Activated T-cell treated with anti-CD3 and anti-CD28 coated beads, Interleukin-2, amount 50 U/mL, for 48 hours (primary cell): Measurements from ENCODE around the gene FAM193A.
"Not testable (repeated sequence)": the region's sequence is repeated elsewhere in the genome, so short reads cannot be mapped to it uniquely, and the experiment has no call there.

Source experiments
- DNase-seq, 2 experiments: peaks; one replicate each; pipeline ENCODE4 v3.0.0-alpha.2; 2020

Gene FAM193A, protein sequence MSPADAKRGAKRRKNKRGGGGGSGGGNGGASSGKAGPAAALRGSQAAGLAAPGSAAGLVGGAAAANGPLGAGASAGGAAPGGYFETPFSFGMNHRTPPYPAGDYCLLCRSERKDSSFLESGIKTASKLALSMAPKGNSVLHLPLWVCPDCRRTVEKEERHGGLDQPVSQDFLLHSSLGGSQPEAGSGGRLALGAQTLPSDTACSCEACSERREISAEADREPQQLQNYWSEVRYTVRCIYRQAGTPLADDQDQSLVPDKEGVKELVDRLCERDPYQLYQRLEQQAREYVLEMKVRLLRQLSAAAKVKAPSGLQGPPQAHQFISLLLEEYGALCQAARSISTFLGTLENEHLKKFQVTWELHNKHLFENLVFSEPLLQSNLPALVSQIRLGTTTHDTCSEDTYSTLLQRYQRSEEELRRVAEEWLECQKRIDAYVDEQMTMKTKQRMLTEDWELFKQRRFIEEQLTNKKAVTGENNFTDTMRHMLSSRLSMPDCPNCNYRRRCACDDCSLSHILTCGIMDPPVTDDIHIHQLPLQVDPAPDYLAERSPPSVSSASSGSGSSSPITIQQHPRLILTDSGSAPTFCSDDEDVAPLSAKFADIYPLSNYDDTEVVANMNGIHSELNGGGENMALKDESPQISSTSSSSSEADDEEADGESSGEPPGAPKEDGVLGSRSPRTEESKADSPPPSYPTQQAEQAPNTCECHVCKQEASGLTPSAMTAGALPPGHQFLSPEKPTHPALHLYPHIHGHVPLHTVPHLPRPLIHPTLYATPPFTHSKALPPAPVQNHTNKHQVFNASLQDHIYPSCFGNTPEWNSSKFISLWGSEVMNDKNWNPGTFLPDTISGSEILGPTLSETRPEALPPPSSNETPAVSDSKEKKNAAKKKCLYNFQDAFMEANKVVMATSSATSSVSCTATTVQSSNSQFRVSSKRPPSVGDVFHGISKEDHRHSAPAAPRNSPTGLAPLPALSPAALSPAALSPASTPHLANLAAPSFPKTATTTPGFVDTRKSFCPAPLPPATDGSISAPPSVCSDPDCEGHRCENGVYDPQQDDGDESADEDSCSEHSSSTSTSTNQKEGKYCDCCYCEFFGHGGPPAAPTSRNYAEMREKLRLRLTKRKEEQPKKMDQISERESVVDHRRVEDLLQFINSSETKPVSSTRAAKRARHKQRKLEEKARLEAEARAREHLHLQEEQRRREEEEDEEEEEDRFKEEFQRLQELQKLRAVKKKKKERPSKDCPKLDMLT (N-terminal part only)

DNA sequence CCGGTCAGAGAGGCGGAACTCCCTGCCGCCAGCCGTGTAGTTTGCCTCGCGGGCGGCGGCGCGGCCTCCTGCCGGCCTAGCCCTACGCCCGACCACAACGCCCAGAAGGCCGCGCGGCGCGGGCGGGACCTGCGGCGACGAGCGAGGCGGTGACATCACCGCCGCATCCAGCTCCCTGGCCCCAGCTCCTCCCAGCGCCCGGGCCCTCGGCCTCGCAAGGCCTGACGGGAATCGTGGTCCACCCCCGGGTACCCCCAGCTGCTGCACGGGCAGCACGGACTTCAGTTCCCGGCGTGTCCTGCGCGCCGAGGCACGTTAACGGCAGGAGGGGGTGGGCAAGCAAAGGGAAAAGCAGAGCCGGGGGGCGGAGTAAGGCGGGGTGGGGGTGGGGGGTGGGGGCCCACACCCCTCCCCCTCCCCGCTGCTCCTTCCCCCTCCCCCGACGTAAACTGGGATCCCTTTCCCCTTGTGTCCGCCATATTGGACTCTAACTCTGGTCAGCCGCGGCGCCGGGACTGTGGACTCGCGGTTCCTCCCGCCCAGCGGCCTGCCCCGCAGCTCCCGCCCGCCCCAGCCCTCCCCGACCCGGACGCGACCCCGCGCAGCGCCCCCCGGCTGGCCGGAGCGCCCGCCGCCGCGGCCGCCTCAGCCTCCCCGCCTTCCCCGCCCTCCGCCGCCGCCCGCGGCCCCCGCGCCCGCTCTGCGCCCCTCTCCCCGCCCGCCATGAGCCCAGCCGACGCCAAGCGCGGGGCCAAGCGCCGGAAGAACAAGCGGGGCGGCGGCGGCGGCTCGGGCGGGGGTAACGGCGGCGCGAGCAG is at the start of gene FAM193A:
TSS of gene FAM193A (plus strand) at position 455 of the 818 bp plus-strand sequence. CDS start at position 724, 269 bp downstream.
- peak; percentile 97 to 99 for DNase-seq

DNA sequence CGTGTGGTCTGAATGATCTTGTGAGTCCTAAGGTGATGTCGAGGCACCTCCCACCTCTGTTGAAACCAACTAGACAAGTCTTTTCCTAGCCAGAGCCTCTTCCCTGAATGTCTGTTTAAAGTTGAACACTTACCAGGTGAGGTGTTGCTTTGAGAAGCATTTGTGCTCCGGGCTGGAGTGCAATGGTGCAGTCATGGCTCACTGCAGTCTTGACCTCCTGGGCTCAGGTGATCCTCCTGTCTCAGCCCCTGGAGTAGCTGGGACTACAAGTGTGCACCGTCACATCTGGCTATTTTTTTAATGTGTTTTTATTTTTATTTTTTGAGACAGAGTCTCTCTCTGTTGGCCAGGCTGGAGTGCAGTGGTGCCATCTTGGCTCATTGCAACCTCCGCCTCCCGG is 49.5 kb upstream of the FAM193A start:
- DNase-seq, result no peak

DNA sequence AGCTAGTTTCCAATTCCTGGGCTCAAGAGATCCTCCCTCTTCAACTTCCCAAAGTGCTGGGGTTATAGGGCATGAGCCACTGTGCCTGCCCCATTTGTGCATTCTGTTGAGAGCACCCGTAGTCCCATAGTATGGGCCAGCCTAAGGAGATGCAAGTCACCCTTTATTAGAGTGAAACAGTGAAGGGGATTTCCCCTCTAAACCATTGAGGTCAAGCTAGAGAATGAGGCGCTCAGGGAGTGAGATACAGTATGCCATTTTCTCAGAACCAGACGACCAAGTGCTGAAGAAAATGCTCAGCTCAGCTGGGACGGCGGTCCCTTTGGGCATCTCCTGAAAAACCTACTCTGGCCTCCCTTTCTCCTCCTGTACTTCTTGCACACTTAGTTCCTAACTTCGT is 48.8 kb upstream of the FAM193A start:
- no peak for DNase-seq

GRCh38 chr4:2489081-2489805 is 47.2 kb upstream of the FAM193A start:
- DNase-seq, result no peak

GRCh38 chr4:2489841-2490552 is 46.5 kb upstream of the FAM193A start:
- no peak for DNase-seq

DNA sequence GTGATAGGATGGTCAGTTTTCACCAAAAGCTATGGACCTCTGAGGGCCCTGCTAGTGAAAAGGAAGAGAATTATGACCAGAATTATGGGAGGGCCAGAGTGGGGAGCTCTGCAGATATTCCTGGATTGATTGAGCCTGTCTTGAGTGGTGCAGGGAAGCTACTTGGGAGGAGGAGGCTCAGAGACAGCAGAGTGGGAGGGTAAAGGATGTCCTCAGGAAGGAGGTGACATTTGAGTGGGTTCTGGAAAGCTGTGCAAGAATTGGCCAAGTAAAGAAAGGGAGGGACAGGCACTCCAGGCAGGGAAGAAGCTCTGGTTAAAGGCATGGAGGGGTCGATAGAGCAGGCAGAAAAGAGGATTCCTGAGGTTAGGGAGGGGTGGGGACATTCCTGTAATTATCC is 43.5 kb upstream of the FAM193A start:
- no peak for DNase-seq

DNA sequence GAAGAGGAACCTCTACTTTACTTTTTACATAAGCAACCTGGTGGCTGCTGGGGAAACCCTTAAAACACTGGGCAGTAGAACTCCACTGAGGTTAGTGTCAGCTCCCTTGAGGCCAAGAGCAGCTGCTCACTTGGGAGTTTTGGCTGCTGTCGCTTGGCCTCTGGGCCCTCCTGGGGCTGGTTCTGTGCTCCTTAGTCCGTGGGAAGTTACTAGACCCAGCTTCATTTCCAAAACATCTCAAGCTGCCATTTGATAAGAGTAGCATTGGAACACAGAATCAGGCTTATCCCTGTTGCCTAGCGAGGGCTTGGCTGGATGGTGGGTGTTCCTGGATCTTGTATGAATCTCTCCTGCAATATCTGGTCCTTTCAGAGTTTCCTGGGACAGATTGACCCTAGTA is 41.5 kb upstream of the FAM193A start:
- no peak for DNase-seq

DNA sequence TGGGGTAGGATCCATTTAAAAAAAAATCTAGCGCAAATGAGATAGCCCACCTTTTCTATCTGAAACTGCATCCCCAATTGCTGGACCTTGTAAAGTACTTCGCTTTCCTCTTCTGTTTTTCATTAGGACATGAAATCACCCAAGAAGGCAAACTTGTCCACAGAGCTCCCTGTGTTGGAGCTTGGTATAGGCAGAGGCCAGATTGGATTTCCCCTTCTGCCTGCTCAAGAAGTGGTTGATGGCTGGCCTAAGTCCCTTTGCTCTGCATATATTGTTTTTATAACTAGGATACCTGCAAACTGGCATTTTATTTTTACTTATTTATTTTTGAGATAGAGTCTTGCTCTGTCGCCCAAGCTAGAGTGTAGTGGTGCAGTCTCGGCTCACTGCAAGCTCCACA is 39.1 kb upstream of the FAM193A start:
- DNase-seq, result no peak

GRCh38 chr4:2497931-2498330 is 38.5 kb upstream of the FAM193A start:
- no peak for DNase-seq

DNA sequence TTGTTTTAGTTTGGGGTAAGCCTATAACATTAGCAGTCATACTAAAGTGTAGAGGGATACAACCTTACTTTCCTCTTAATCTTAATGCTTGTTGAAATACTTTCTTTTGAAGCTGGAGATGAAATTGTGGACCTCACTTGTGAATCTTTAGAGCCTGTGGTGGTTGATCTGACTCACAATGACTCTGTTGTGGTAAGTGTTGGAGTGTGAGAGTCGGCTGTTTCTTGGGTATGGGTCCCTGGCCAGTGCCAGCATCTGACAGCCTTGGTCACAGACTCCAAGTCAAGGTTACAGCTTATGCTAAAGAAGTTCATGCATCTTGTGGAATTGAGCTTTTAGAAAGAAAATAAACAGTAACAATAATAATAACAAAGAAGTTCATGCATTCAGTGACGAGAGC is 35.9 kb upstream of the FAM193A start:
- DNase-seq, result no peak

- DNase-seq, result no peak
These were observed 35.3 kb upstream of the FAM193A start for GRCh38 chr4:2501034-2501594.

DNA sequence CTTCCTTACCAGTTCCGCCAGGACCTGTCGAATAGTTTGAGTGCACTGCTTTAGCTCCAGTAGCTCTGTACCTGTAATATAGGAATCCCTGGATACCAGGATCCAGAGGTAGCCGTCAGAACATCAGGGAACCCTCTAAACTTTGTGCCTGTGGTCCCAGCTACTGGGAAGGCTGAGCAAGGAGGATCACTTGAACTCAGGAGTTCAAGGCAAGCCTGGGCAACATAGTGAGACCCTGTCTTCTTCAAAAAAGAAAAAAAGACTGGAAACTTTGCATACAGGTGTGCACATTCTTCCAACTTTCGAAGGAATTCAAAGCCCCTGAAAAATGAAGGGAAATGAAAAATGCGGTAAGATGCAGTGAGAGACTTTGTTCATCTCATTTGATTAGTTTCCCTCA is 32.6 kb upstream of the FAM193A start:
- DNase-seq, result no peak

DNA sequence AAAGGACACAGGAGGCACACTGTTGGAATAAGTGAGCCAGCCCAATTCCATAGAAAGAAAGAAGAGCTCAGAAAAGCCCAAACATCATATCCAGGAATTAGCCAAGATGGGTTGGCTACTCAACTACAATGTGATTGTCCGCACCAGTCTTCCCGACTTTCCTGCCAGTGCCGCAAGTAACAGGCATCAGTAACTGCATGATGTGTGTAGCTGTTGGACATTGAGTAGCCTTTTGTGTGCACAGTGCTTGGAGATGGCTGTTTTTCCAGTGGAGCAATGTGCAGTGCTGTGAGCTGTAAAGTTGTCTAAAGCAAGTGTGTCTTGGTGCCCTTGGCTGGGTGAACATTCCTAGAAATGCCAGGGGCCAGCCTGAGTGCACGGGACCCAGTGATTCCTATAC is 29.2 kb upstream of the FAM193A start:
- DNase-seq, result no peak

DNA sequence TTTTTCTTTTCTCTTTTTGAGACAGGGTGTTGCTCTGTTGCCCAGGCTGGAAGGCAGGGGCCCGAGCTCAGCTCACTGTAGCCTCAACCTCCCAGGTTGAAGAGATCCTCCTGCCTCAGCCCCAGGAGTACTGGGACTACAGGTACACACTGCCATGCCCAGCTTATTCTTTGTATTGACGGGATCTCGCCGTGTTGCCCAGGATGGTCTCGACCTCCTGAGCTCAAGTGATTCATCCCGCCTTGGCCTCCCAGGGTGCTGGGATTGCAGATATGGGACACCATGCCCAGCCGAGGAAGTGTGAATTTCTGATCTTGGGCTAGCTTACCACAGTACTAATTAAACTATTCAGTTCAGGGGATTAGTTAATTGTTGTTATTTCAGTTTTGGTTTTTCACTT is 28.6 kb upstream of the FAM193A start:
- no peak for DNase-seq

- no peak for DNase-seq
These were observed 25.8 kb upstream of the FAM193A start for GRCh38 chr4:2510351-2511259.

- DNase-seq, result no peak
These were observed 24.8 kb upstream of the FAM193A start for GRCh38 chr4:2511645-2512131.

DNA sequence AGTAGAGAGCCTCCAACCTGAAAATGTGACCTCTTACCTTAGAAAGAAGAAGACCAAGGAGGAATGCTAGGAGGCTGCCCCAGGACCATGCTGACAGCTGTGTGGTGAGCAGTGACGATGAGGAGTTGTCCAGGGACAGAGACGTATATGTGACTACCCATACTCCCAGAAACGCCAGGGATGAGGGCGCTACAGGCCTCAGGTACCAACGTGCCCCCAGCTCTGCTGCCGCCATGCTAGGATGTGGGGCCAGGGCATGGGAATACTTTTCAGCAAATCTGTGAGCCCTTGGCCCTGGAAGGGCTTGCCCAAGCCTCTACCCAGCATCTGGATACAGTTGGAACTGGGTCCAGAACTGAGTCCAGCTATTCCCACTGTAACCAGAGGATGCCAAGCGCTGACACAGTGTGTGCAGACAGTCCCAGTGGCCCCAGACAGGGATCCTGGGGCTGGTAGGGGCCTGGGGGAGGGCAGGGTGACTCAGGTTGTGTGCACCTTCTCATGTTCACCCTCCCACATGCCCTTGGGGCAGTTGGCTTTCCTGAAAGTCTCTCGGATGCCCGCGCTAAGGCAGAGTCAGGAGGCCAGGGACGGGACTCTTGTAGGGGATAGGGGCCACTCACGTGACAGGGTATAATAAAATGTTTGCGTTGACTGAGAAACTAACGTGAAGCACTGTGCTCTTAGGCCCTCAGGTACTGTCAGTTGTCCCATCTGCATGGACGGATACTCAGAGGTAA is 23.9 kb upstream of the FAM193A start:
- DNase-seq, result no peak

DNA sequence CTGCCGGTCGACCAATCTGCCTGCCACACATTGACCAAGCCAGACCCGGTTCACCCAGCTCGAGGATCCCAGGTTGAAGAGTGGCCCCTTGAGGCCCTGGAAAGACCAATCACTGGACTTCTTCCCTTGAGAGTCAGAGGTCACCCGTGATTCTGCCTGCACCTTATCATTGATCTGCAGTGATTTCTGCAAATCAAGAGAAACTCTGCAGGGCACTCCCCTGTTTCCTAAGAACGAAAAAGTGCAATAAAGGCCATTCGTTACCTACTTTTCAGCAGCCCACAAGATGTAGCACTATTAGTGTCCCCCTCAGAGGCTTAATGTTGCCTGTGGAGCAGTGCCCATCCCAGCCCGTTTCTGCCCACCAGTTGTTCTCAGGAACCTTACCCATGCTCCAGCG is 22.3 kb upstream of the FAM193A start:
- DNase-seq, result not testable (repeated sequence)

- not testable (repeated sequence) for DNase-seq
These were observed 21.5 kb upstream of the FAM193A start for GRCh38 chr4:2514944-2515343.
